Osteoblast (primary cell): ENCODE results near the gene HNF1A. TPM values are rescaled to one million over a fixed set of nuclear protein-coding genes. Genes with fewer than 3 reads are reported as not detected.

Source experiments
- DNase-seq: peaks from one replicate; pipeline ENCODE4 v3.0.0; 2011; ENCODE audit warnings: low spot score, mixed read lengths; ENCODE audit not compliant: insufficient read length; ENCODE audit errors: missing footprints
- H2AFZ ChIP-seq: 2 replicates; pipeline ENCODE4 v1.6.0; 2011; ENCODE audit warnings: mild to moderate bottlenecking, low read length
- H3K27ac ChIP-seq: 2 replicates; pipeline ENCODE4 v1.5.1; 2011; ENCODE audit warnings: mild to moderate bottlenecking, low read depth, low read length, moderate library complexity
- H3K27me3 ChIP-seq: 2 replicates; pipeline ENCODE4 v1.6.0; 2012; ENCODE audit warnings: mild to moderate bottlenecking, control low read depth, inconsistent platforms, low read length, moderate library complexity; ENCODE audit not compliant: insufficient read depth
- H3K36me3 ChIP-seq: 2 replicates; pipeline ENCODE4 v1.5.1; 2011; ENCODE audit warnings: mild to moderate bottlenecking, low read length, control low read depth, moderate library complexity; ENCODE audit not compliant: insufficient read depth
- H3K4me1 ChIP-seq: 2 replicates; pipeline ENCODE4 v1.5.1; 2011; ENCODE audit warnings: mild to moderate bottlenecking, low read length, control low read depth, moderate library complexity; ENCODE audit not compliant: insufficient read depth
- H3K4me2 ChIP-seq: 2 replicates; pipeline ENCODE4 v1.6.0; 2011; ENCODE audit warnings: mild to moderate bottlenecking, low read length; ENCODE audit not compliant: insufficient read depth
- H3K4me3 ChIP-seq: fragments of 200-600 bp; sonication (generic); 3 replicates; pipeline ENCODE4 v1.5.1; 2012; ENCODE audit warnings: mild to moderate bottlenecking, low read length, inconsistent platforms; ENCODE audit not compliant: insufficient read depth
- H3K79me2 ChIP-seq: 2 replicates; pipeline ENCODE4 v1.6.0; 2012; ENCODE audit warnings: mild to moderate bottlenecking, low read length, control low read depth, inconsistent platforms; ENCODE audit not compliant: insufficient read depth
- H3K9me3 ChIP-seq: 2 replicates; pipeline ENCODE4 v1.5.1; 2011; ENCODE audit warnings: low read depth, low read length, control low read depth
- H4K20me1 ChIP-seq: 2 replicates; pipeline ENCODE4 v1.6.0; 2012; ENCODE audit warnings: mild to moderate bottlenecking, low read length, control low read depth; ENCODE audit not compliant: insufficient read depth
- CTCF ChIP-seq: IDR thresholded peaks from 2 replicates; pipeline ENCODE4 v1.5.1; 2011; ENCODE audit warnings: mild to moderate bottlenecking, low read depth, low read length, moderate library complexity; ENCODE audit errors: extremely low read depth
- total RNA-seq: library from RNA; depleted of rRNA; stranded (reverse); fragments of >200 nt; gene quantifications from 2 replicates; pipeline ENCODE4 v1.2.3, GENCODE V29; 2012

HNF1A gene
- total RNA-seq, 1 donor: not detected

GRCh38 chr12:120932058-120932457, 46.3 kb upstream of the HNF1A start:
- H2AFZ ChIP-seq: no peak overlapping the region
- no peaks in the 10 kb centered on the region for H4K20me1 ChIP-seq
- H3K4me2 ChIP-seq: no peak overlapping the region
- no peaks in the 10 kb centered on the region for H3K79me2 ChIP-seq
- no peaks in the 10 kb centered on the region for H3K36me3 ChIP-seq
- DNase-seq: no peak
- no peak overlapping the region for H3K4me3 ChIP-seq
- no peaks in the 10 kb centered on the region for H3K9me3 ChIP-seq
- TF ChIP-seq CTCF: no peak
- H3K4me1 ChIP-seq: no peaks in the 10 kb centered on the region
- no peaks in the 10 kb centered on the region for H3K27me3 ChIP-seq
- no peak overlapping the region for H3K27ac ChIP-seq

- no peaks in the 10 kb centered on the region for H4K20me1 ChIP-seq
- H3K36me3 ChIP-seq: no peaks in the 10 kb centered on the region
- H2AFZ ChIP-seq: no peak overlapping the region
- peaks cover 2% of the 10 kb centered on the region for H3K27me3 ChIP-seq
- no peaks in the 10 kb centered on the region for H3K9me3 ChIP-seq
- H3K4me2 ChIP-seq: no peak overlapping the region
- DNase-seq: no peak
- no peaks in the 10 kb centered on the region for H3K4me1 ChIP-seq
- TF ChIP-seq CTCF: no peak
- no peaks in the 10 kb centered on the region for H3K79me2 ChIP-seq
- H3K4me3 ChIP-seq: no peak overlapping the region
- no peak overlapping the region for H3K27ac ChIP-seq
These were observed 45.3 kb upstream of the HNF1A start for GRCh38 chr12:120932956-120933526.

GRCh38 chr12:120933786-120934185, 44.6 kb upstream of the HNF1A start:
- no peaks in the 10 kb centered on the region for H3K4me1 ChIP-seq
- H3K27me3 ChIP-seq: peaks cover 2% of the 10 kb centered on the region
- H2AFZ ChIP-seq: no peak overlapping the region
- H3K36me3 ChIP-seq: no peaks in the 10 kb centered on the region
- no peaks in the 10 kb centered on the region for H4K20me1 ChIP-seq
- DNase-seq: no peak
- no peak overlapping the region for H3K4me2 ChIP-seq
- H3K27ac ChIP-seq: no peak overlapping the region
- H3K4me3 ChIP-seq: no peak overlapping the region
- no peaks in the 10 kb centered on the region for H3K9me3 ChIP-seq
- H3K79me2 ChIP-seq: no peaks in the 10 kb centered on the region
- TF ChIP-seq CTCF: no peak

- H3K4me1 ChIP-seq: no peaks in the 10 kb centered on the region
- DNase-seq: no peak
- no peak overlapping the region for H3K4me2 ChIP-seq
- no peak overlapping the region for H3K27ac ChIP-seq
- no peak for TF ChIP-seq CTCF
- H3K4me3 ChIP-seq: no peak overlapping the region
- H3K79me2 ChIP-seq: no peaks in the 10 kb centered on the region
- no peaks in the 10 kb centered on the region for H3K9me3 ChIP-seq
- H3K36me3 ChIP-seq: no peaks in the 10 kb centered on the region
- H2AFZ ChIP-seq: no peak overlapping the region
- peaks cover 2% of the 10 kb centered on the region for H3K27me3 ChIP-seq
- H4K20me1 ChIP-seq: no peaks in the 10 kb centered on the region
These were observed 42.1 kb upstream of the HNF1A start for GRCh38 chr12:120936197-120936596.
